Sigmoid colon (tissue), 4 donors: Measurements from ENCODE around the gene TEX51.

Experiments used
- CTCF ChIP-seq, 4 experiments: fragments of 450-650 bp in 3 of 4; fragments of 200-600 bp in 1 of 4; IDR thresholded peaks; one replicate each; pipeline ENCODE4 v1.5.1; 2016 to 2019; ENCODE audit warnings: antibody characterized with exemption in 4 of 4, mild to moderate bottlenecking in 3 of 4, moderate library complexity in 2 of 4
- EP300 ChIP-seq, 4 donors: sonication (generic); formaldehyde crosslinking; IDR thresholded peaks; one replicate each; pipeline ENCODE4 v1.6.1; 2017; ENCODE audit warnings: antibody characterized with exemption in 4 of 4

- TF ChIP-seq CTCF (IDR thresholded peaks at IDR 0.05) = no peak
- TF ChIP-seq EP300 (IDR thresholded peaks at IDR 0.05) = no peak
Observed at GRCh38 chr2:126877861-126878565, 20.7 kb upstream of the TEX51 start.
